ENCODE results near the gene ZNF470.

ZNF470 gene

DNA sequence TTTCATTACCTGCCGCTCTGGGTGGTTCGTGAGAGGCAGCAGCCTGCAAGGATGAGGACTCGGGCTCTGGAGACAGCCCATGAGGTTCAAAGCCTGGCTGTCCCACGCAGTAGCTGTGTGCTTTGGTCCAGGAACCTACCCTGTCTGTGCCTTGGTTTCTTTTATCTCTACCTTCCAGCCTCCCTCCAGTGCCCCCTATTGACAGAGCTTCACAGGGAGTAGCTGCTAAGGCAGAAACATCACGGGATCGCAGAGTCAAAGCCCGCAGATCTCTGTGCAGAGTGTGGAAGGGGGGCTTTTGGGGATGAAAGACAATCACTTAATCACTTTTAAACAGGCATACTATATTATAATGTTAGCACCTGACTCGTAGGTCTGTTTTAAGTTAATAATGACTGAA is 44.0 kb downstream of the ZNF470 start:
- DNase-seq, result no peak

DNA sequence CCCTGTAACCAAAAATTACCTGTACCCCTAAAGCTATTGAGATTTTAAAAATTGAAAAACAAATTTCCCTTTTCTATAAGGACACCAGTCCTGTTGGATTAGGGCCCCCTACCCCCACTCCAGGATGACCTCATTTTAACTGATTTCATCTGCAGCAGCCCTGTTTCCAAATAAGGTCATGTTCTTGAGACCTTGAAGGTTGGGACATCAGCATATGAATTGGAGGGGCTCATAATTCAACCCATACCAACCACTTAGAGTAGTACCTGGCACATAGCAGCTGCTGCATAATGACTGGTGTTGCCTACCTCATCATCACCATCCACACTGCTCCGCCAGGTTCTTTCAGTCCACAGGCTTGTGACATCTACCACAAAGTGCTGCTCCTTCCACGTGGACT is 45.5 kb downstream of the ZNF470 start:
- DNase-seq, result no peak

DNA sequence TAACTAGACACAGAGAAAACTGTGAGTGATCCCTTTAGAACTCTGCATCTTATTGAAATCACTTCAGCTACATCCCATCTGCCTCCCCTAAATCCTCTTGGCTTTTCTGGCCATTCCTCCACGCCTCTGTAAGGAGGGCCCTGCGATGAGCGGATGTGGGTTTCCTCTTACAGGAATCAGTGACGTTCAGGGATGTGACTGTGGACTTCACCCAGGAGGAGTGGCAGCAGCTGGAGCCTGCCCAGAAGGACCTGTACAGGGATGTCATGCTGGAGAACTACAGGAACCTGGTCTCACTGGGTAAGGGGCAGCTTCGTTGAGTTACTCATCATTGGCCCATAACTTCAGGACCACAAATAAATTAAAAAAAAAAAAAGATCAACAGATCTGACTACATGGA is 46.4 kb downstream of the ZNF470 start:
- DNase-seq, result no peak

DNA sequence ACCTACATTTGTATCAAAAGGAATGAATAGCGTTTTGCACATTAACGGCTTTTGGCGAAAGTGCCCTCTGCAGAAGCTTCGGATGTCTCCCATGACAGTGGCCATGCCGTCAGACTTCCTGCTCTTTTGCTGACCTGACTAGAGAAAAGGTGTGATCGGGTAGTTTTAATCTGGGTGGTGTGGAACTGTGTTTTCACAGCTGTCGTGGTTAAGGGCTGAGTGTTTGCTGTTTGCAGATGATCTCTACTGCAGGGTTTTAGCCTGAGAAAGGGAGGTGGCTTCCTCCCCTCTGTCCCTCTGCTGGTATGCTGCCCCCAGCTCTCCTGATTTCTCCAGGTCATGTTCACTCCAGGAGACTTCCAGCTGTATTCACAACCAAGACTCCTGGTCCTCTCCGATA is 50.3 kb downstream of the ZNF470 start:
- no peak for DNase-seq

DNA sequence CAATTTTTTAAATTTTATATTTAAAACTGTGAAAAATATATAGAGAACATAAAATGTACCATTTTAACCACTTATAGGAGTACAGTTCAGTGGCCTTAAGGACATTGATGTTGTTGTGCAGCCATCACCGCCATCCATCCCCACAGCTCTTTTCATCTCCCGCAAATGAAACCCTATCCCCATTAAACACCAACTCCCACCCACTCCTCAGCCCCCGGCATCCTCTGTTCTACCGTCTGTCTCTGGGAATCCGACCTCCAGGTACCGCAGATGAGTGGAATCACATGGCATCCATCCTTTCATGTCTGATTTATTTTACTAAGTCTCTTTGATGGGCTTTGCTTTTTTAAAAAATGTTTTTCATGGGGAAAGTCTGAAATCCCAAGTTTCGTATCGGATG is 51.9 kb downstream of the ZNF470 start:
- DNase-seq, result no peak

DNA sequence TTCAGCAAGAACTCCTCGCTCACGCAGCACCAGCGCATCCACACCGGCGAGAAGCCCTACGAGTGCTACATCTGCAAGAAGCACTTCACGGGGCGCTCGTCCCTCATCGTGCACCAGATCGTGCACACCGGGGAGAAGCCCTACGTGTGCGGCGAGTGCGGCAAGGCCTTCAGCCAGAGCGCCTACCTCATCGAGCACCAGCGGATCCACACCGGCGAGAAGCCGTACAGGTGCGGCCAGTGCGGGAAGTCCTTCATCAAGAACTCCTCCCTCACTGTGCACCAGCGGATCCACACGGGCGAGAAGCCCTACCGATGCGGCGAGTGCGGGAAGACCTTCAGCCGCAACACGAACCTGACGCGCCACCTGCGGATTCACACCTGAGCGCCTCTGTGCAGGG is 55.1 kb downstream of the ZNF470 start:
- no peak for DNase-seq

DNA sequence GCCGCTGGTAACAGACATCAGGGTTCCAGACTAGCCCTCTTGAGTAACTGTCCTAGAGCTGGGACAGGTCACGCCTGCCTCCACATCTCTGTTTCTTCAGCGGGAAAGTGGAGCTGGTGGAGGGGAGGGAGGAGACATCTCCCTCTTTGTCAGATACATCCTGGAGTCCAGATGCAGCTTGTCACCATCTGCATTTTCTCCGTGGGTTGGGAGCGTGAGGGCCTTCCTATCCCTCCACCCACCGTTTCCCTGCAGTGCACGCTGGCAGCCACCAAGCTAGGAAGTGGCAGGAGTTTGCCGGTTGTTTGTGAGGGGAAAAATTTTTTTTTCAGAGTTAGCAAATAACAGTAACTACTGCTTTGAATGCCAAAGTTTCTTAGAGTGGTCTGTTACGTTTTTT is 55.7 kb downstream of the ZNF470 start:
- no peak for DNase-seq

DNA sequence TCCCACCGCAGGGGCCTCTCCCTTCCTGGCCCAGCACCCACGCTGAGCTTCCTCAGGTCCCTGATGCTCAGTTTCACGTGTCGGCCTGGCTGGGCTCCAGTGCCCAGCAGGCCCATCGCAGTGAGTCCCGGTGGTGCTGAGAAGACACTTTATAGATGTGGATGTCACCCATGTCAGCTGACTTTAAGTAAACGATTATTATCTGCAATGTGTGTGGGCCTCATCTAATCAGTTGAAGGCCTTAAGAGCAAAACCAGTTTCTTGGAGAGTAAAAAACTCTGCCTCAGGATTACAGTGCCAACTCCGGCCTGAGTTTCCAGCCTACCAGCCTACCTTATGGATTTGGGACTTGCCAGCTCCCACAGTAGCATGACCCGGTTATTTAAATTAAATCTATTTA is 58.4 kb downstream of the ZNF470 start:
- DNase-seq, result no peak

DNA sequence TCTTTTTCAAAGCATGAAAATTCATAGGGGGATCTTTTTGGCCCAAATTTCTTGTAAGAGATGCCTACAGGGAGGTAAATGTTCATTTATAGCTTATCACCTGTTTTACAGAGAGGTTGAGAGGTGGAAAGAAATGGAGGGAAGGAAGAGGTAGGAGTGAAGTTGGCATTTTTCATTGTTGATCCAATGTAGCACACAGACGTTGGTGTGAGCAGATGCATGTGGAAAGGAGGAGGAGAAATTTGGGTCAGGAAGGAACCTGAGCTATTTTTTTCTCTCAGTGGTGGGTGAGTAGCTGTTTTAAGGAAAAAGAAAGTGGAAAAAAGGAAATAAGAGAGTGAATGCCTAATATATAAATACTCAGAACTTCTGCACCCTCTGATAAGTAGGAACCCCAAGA is 65.8 kb downstream of the ZNF470 start:
- DNase-seq, result no peak

DNA sequence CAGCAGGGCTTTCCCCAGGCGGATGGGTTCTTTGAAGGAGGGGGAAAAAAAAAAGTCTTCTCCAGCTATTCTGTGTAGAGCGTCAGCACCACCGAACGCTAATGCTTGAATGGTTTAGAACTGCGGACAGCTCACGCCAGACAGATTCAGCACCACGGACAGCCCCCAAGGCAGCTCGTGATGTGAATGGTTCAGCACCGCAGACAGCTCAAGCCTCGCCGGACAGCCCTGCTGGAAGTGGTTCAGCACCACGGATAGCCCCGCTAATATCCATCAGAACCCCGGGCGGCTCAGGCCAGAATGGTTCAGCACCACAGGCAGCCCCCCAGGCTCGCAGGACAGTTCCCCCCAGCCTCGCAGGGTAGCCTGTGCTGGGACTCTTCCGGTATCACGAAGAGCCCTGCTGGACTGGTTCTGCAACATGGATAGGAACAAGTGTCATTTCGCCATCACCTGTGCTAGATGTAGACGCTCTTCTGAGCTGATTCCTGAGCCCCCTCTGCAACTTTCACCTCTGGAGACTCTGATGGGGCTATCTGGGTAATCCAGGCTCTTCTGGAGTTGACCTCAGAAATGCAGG is 70.8 kb downstream of the ZNF470 start:
- peak; percentile 43 for DNase-seq
